ENCODE measurements around the gene HM13. TPM values are rescaled to one million over a fixed set of nuclear protein-coding genes. Genes with fewer than 3 reads are reported as not detected.

Gene HM13
- total RNA-seq, 1 experiment from 2014 or later = 103 TPM

DNA sequence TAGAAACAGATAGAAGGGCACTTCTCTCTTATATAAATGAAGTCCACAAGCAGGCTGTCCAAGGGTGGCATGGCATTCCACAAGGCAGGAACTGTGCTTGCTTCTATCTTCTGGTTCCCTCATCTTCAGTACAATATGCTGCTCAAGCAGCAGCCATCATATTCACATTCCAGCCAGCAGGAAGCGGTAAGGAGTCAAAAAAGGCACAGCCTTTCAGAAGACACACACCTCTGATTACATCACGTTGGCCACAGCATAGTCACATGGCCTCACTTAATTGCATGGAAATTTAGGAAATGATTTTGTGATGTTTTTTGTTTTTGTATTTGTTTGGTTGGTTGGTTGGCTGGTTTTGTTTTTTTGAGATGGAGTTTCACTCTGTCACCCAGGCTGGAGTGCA, 20.1 kb upstream of the HM13 start:
- POLR2A ChIA-PET = no interaction called here
- peaks cover 45% of the 10 kb centered on the region for H3K9me3 Mint-ChIP-seq
- H3K4me3 Mint-ChIP-seq = no peak overlapping the region
- TF ChIP-seq SMAD3 (CRISPR knock-in tag; IDR thresholded peaks at IDR 0.05; ENCODE audit: borderline replicate concordance) (no peak), USF1 (CRISPR knock-in tag; IDR thresholded peaks at IDR 0.05) (peak; percentile 49; the same call in 1 of the 2 replicates), CTCF (IDR thresholded peaks at IDR 0.05) (peak; percentile 30; the same call in 1 of the 2 replicates), JAZF1 (CRISPR knock-in tag; IDR thresholded peaks at IDR 0.05) (no peak), EMX1 (CRISPR knock-in tag; IDR thresholded peaks at IDR 0.05) (no peak), ZNF138 (CRISPR knock-in tag; conservative IDR thresholded peaks at IDR 0.05) (no peak), TCF7 (CRISPR knock-in tag; IDR thresholded peaks at IDR 0.05; ENCODE audit: low read depth) (no peak), ZNF232 (CRISPR knock-in tag; IDR thresholded peaks at IDR 0.05) (no peak), GABPB1 (CRISPR knock-in tag; IDR thresholded peaks at IDR 0.05) (peak; percentile 51; the same call in 1 of the 2 replicates), STAT6 (CRISPR knock-in tag; conservative IDR thresholded peaks at IDR 0.05; ENCODE audit: low read depth) (no peak), ETV6 (CRISPR knock-in tag; IDR thresholded peaks at IDR 0.05) (no peak), ZNF425 (CRISPR knock-in tag; conservative IDR thresholded peaks at IDR 0.05) (no peak), NFE2L1 (CRISPR knock-in tag; IDR thresholded peaks at IDR 0.05) (no peak), TEAD1 (CRISPR knock-in tag; IDR thresholded peaks at IDR 0.05) (peak; percentile 94; the same call in 1 of the 2 replicates), TEAD4 (CRISPR knock-in tag; IDR thresholded peaks at IDR 0.05) (peak; percentile 84; the same call in 1 of the 2 replicates), RORB (CRISPR knock-in tag; IDR thresholded peaks at IDR 0.05) (no peak)
- TF ChIP-seq, protein P1, sequence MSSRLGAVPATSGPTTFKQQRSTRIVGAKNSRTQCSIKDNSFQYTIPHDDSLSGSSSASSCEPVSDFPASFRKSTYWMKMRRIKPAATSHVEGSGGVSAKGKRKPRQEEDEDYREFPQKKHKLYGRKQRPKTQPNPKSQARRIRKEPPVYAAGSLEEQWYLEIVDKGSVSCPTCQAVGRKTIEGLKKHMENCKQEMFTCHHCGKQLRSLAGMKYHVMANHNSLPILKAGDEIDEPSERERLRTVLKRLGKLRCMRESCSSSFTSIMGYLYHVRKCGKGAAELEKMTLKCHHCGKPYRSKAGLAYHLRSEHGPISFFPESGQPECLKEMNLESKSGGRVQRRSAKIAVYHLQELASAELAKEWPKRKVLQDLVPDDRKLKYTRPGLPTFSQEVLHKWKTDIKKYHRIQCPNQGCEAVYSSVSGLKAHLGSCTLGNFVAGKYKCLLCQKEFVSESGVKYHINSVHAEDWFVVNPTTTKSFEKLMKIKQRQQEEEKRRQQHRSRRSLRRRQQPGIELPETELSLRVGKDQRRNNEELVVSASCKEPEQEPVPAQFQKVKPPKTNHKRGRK (CRISPR knock-in tag; IDR thresholded peaks at IDR 0.05; ENCODE audit: borderline replicate concordance) = no peak
- ATAC-seq (peak; percentile 86), DNase-seq (ENCODE audit: low spot score) (peak; percentile 68)
- CTCF ChIA-PET = interaction anchor here (0.9 kb wide), 1 partner anchor 9 kb away, joined by 3 read pairs; no protein-coding TSS in a partner anchor
- H3K4me1 Mint-ChIP-seq = no peaks in the 10 kb centered on the region
- peaks cover 10% of the 10 kb centered on the region for H3K36me3 Mint-ChIP-seq
- H3K27ac Mint-ChIP-seq = no peak overlapping the region
- H3K27me3 Mint-ChIP-seq (ENCODE audit: low read depth) = peaks cover 21% of the 10 kb centered on the region

All from WTC11 (cell line).